Breast epithelium (tissue), 4 donors: Measurements from ENCODE around the gene OGN. TPM values are rescaled to one million over a fixed set of nuclear protein-coding genes. Genes with fewer than 3 reads are reported as not detected.
"Not testable (repeated sequence)": the region's sequence is repeated elsewhere in the genome, so short reads cannot be mapped to it uniquely, and the experiment has no call there.

Experiments used
- DNase-seq, 2 donors: peaks; one replicate each; pipeline ENCODE4 v3.0.0-alpha.2; 2019; ENCODE audit warnings: low spot score in 2 of 2
- H3K27ac ChIP-seq, 2 donors: fragments of 200-600 bp; sonication (generic) in 1 of 2; one replicate each; pipeline ENCODE4 v1.5.1; 2016 to 2019; ENCODE audit warnings: mild to moderate bottlenecking in 1 of 2
- H3K27me3 ChIP-seq, 2 donors: fragments of 200-600 bp; sonication (generic) in 1 of 2; one replicate each; pipeline versions ENCODE4 v1.5.1 to v1.6.0; 2017 to 2019; ENCODE audit warnings: control low read depth in 1 of 2, mild to moderate bottlenecking in 1 of 2
- H3K36me3 ChIP-seq: fragments of 200-600 bp; one replicate; pipeline ENCODE4 v1.5.1; 2019
- H3K4me1 ChIP-seq, 2 donors: fragments of 200-600 bp; sonication (generic); one replicate each; pipeline ENCODE4 v1.5.1; 2016 to 2019; ENCODE audit warnings: control low read depth in 1 of 2
- H3K4me3 ChIP-seq, 3 donors: fragments of 200-600 bp; sonication (generic); 1 replicate in 2 of 3; 2 replicates in 1 of 3; pipeline ENCODE4 v1.5.1; 2016 to 2019; ENCODE audit warnings: mild to moderate bottlenecking in 3 of 3, moderate library complexity in 2 of 3
- H3K9me3 ChIP-seq, 2 donors: fragments of 200-600 bp; sonication (generic) in 1 of 2; one replicate each; pipeline ENCODE4 v1.5.1; 2016 to 2019; ENCODE audit warnings: control low read depth in 1 of 2
- CTCF ChIP-seq, 3 donors: fragments of 450-650 bp; IDR thresholded peaks; one replicate each; pipeline ENCODE4 v1.5.1; 2016 to 2017; ENCODE audit warnings: antibody characterized with exemption in 3 of 3, mild to moderate bottlenecking in 3 of 3, moderate library complexity in 3 of 3
- POLR2A ChIP-seq: fragments of 450-650 bp; IDR thresholded peaks from one replicate; pipeline ENCODE4 v1.6.1; 2016; ENCODE audit warnings: antibody characterized with exemption, mild to moderate bottlenecking, moderate library complexity
- POLR2AphosphoS5 ChIP-seq, 3 donors: sonication (generic); formaldehyde crosslinking; IDR thresholded peaks; one replicate each; pipeline ENCODE4 v1.6.1; 2017; ENCODE audit warnings: antibody characterized with exemption in 3 of 3
- intact Hi-C: fragments of 100-400 bp; cut with DNase I; formaldehyde crosslinking; loops from one replicate; pipeline ENCODE4 v1.15.1; 2023; ENCODE audit warnings: low total_unique reads
- total RNA-seq, 3 donors: library from RNA; depleted of rRNA; stranded (reverse); fragments of >200 nt; gene quantifications; one replicate each; pipeline ENCODE4 v1.1.0, GENCODE V29; 2016

Gene OGN
- total RNA-seq, 3 donors from 2014 or later, result 14.1 to 92.5 (median 17.7) TPM

- intact Hi-C loops, result no loop called here
- H3K4me1 ChIP-seq, result no peaks in the 10 kb centered on the region
- peak overlapping the region in 2 of 3 donors; percentile 30 to 41 for H3K4me3 ChIP-seq
- no peak for TF ChIP-seq CTCF (IDR thresholded peaks at IDR 0.05)
- no peak for TF ChIP-seq POLR2AphosphoS5 (IDR thresholded peaks at IDR 0.05)
- no peak for TF ChIP-seq POLR2A
- H3K36me3 ChIP-seq, result no peaks in the 10 kb centered on the region
- no peak for DNase-seq
- H3K27ac ChIP-seq, result no peak overlapping the region
- no peaks in the 10 kb centered on the region for H3K9me3 ChIP-seq
- no peaks in the 10 kb centered on the region for H3K27me3 ChIP-seq
Measured at GRCh38 chr9:92422611-92423338, 18.4 kb upstream of the OGN start.

GRCh38 chr9:92414566-92414965 lies 10.2 kb upstream of the OGN start:
- intact Hi-C loops, result no loop called here
- H3K9me3 ChIP-seq, result no peaks in the 10 kb centered on the region
- H3K27ac ChIP-seq, result no peak overlapping the region
- TF ChIP-seq POLR2AphosphoS5 (IDR thresholded peaks at IDR 0.05) (no peak), POLR2A (no peak), CTCF (IDR thresholded peaks at IDR 0.05) (no peak)
- H3K36me3 ChIP-seq, result no peaks in the 10 kb centered on the region
- no peaks in the 10 kb centered on the region for H3K27me3 ChIP-seq
- no peak for DNase-seq
- no peaks in the 10 kb centered on the region for H3K4me1 ChIP-seq
- H3K4me3 ChIP-seq, result no peak overlapping the region

GRCh38 chr9:92411157-92411556 lies 6.8 kb upstream of the OGN start:
- DNase-seq, H3K36me3 ChIP-seq, H3K27me3 ChIP-seq, intact Hi-C loops, H3K9me3 ChIP-seq, H3K4me1 ChIP-seq, H3K4me3 ChIP-seq: not testable (repeated sequence)
- peak overlapping the region; percentile 10 to 41 for H3K27ac ChIP-seq

GRCh38 chr9:92408747-92409478 lies 4.5 kb upstream of the OGN start:
- no peak for TF ChIP-seq POLR2AphosphoS5 (IDR thresholded peaks at IDR 0.05)
- TF ChIP-seq POLR2A, result no peak
- TF ChIP-seq CTCF (IDR thresholded peaks at IDR 0.05), result no peak
- Histone ChIP-seq H3K4me3 (no peak overlapping the region), H3K27me3 (no peaks in the 10 kb centered on the region), H3K36me3 (no peaks in the 10 kb centered on the region), H3K4me1 (no peaks in the 10 kb centered on the region), H3K9me3 (no peaks in the 10 kb centered on the region), H3K27ac (no peak overlapping the region)
- intact Hi-C loops, result no loop called here
- DNase-seq, result no peak

GRCh38 chr9:92407818-92408217 lies 3.4 kb upstream of the OGN start:
- intact Hi-C loops, result no loop called here
- H3K36me3 ChIP-seq, result no peaks in the 10 kb centered on the region
- H3K27me3 ChIP-seq, result no peaks in the 10 kb centered on the region
- H3K4me3 ChIP-seq, result no peak overlapping the region
- H3K9me3 ChIP-seq, result no peaks in the 10 kb centered on the region
- DNase-seq, result no peak
- no peak for TF ChIP-seq POLR2A
- TF ChIP-seq POLR2AphosphoS5 (IDR thresholded peaks at IDR 0.05), result no peak
- no peak for TF ChIP-seq CTCF (IDR thresholded peaks at IDR 0.05)
- no peak overlapping the region for H3K27ac ChIP-seq
- no peaks in the 10 kb centered on the region for H3K4me1 ChIP-seq
